HepG2 (cell line): ENCODE data around the gene CCT7. TPM values are rescaled to one million over a fixed set of nuclear protein-coding genes. Genes with fewer than 3 reads are reported as not detected.

Experiments
- AGO2 ChIP-seq: fragments of 200-400 bp; formaldehyde crosslinking; optimal IDR thresholded peaks from 2 replicates; pipeline ENCODE3; 2017; ENCODE audit warnings: mild to moderate bottlenecking, low read depth, low read length, moderate library complexity
- AHDC1 ChIP-seq: sonication (generic); formaldehyde crosslinking; IDR thresholded peaks from 2 replicates; pipeline ENCODE4 v1.5.1; 2020; ENCODE audit warnings: mild to moderate bottlenecking, missing genetic modification reagents, borderline replicate concordance
- ARNTL ChIP-seq: sonication (generic); formaldehyde crosslinking; IDR thresholded peaks from 2 replicates; pipeline ENCODE4 v1.4.0; 2020; ENCODE audit warnings: mild to moderate bottlenecking, missing genetic modification reagents
- ATF7-NPFF ChIP-seq: sonication (generic); formaldehyde crosslinking; IDR thresholded peaks from 2 replicates; pipeline ENCODE4 v1.8.1; 2023; ENCODE audit warnings: mild to moderate bottlenecking, low read depth, missing genetic modification reagents, moderate library complexity
- FOSL1 ChIP-seq: sonication (generic); formaldehyde crosslinking; IDR thresholded peaks from 2 replicates; pipeline ENCODE4 v1.9.0; 2021; ENCODE audit warnings: missing genetic modification reagents, borderline replicate concordance
- HOXA3 ChIP-seq: sonication (generic); formaldehyde crosslinking; IDR thresholded peaks from 2 replicates; pipeline ENCODE4 v1.5.0; 2020; ENCODE audit warnings: missing genetic modification reagents
- MNT ChIP-seq: fragments of 450-650 bp; IDR thresholded peaks from 2 replicates; pipeline ENCODE4 v1.6.1; 2016
- RXRB ChIP-seq: IDR thresholded peaks from 2 replicates; pipeline ENCODE4 v1.6.1; 2016; ENCODE audit warnings: borderline replicate concordance, missing genetic modification reagents, missing compliant biosample characterization
- SALL1 ChIP-seq: sonication (generic); formaldehyde crosslinking; IDR thresholded peaks from 2 replicates; pipeline ENCODE4 v1.8.0; 2022; ENCODE audit warnings: mild to moderate bottlenecking, missing genetic modification reagents
- ZFP91 ChIP-seq: sonication (generic); formaldehyde crosslinking; IDR thresholded peaks from 2 replicates; pipeline ENCODE4 v1.9.0; 2022; ENCODE audit warnings: missing genetic modification reagents, mild to moderate bottlenecking, borderline replicate concordance
- ZNF567 ChIP-seq: sonication (generic); formaldehyde crosslinking; IDR thresholded peaks from 2 replicates; pipeline ENCODE4 v1.8.1; 2023; ENCODE audit warnings: mild to moderate bottlenecking, missing genetic modification reagents, borderline replicate concordance
- ZNF687 ChIP-seq: sonication (generic); formaldehyde crosslinking; IDR thresholded peaks from 2 replicates; pipeline ENCODE4 v1.5.1; 2020; ENCODE audit warnings: mild to moderate bottlenecking, missing genetic modification reagents, moderate library complexity
- ZNF7 ChIP-seq: IDR thresholded peaks from 2 replicates; pipeline ENCODE4 v1.6.1; 2016; ENCODE audit warnings: missing biosample characterization, missing genetic modification reagents
- ZNF784 ChIP-seq: sonication (generic); formaldehyde crosslinking; IDR thresholded peaks from 2 replicates; pipeline ENCODE4 v1.5.1; 2020; ENCODE audit warnings: missing genetic modification reagents, mild to moderate bottlenecking, borderline replicate concordance
- polyA plus RNA-seq, 8 experiments: library from polyadenylated mRNA; depleted of rRNA in 3 of 8; stranded (reverse) in 7 of 8; unstranded in 1 of 8; fragments of >200 nt; fragmentation: Illumina TruSeq in 4 of 8; extraction: Trizol in 4 of 8; gene quantifications; 2 replicates each; pipeline versions ENCODE4 v1.2.1 to v1.2.3, GENCODE V29; 2011 to 2016; ENCODE audit warnings: low read depth in 4 of 8, missing spikeins in 1 of 8, mixed read lengths in 1 of 8; ENCODE audit not compliant: insufficient read depth in 1 of 8
- total RNA-seq, 5 experiments: library from RNA; depleted of rRNA; stranded (reverse); fragments of >200 nt; fragmentation: Illumina TruSeq; extraction: Trizol; gene quantifications; 2 replicates each; pipeline ENCODE4 v1.2.3, GENCODE V29; 2016; ENCODE audit warnings: low read depth in 1 of 5

The CCT7 gene
- total and polyA plus RNA-seq, 2 of the 13 experiments (the other 11 are each of a cell fraction or from before 2014, with no cell fraction given), result 347 to 517 TPM

GRCh38 chr2:73263540-73264331, 29.6 kb downstream of the CCT7 start (continued):
- TF ChIP-seq RXRB (CRISPR knock-in tag) (no peak), AHDC1 (no peak), ZFP91 (no peak), HOXA3 (CRISPR knock-in tag) (peak; percentile 20; the same call in 1 of the 2 replicates), SALL1 (CRISPR knock-in tag) (no peak), FOSL1 (CRISPR knock-in tag) (no peak), AGO2 (peak; percentile 13), MNT (no peak), ZNF784 (CRISPR knock-in tag) (no peak), ZNF687 (peak; percentile 27; the same call in 1 of the 2 replicates), ZNF567 (CRISPR knock-in tag) (no peak), ZNF7 (CRISPR knock-in tag) (no peak), ARNTL (no peak), ATF7-NPFF (CRISPR knock-in tag) (no peak)
